ENCODE results near the gene CNNM3.

The CNNM3 gene

DNA sequence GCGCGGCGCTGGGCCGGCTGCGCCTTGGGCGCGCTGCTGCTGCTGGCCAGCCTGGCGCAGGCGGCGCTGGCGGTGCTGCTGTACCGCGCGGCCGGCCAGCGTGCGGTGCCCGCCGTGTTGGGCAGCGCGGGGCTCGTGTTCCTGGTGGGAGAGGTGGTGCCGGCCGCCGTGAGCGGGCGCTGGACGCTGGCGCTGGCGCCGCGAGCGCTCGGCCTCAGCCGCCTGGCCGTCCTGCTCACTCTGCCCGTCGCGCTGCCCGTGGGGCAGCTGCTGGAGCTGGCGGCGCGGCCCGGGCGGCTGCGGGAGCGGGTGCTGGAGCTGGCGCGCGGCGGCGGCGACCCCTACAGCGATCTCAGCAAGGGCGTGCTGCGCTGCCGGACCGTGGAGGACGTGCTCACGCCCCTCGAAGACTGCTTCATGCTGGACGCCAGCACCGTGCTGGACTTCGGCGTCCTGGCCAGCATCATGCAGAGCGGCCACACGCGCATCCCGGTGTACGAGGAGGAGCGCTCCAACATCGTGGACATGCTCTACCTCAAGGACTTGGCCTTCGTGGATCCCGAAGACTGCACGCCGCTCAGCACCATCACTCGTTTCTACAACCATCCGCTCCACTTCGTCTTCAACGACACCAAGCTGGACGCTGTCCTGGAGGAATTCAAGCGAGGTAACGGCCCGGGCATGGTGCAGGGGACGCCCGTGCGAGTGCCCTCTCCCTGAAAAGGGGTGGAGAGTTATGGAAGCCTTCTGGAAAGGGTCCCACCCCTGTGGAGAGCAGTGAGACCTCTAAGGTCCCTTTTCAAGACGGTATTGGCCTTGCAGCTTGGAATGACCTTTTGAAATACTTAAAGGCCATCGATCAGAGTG lies 1.0 kb downstream of the CNNM3 start:
- DNase-seq (ENCODE audit: low read depth in 2 of 2): no peak

GRCh38 chr2:96817882-96818281 lies 1.8 kb downstream of the CNNM3 start:
- DNase-seq (ENCODE audit: low read depth in 2 of 2): no peak

GRCh38 chr2:96819128-96819875 lies 3.2 kb downstream of the CNNM3 start:
- no peak for DNase-seq (ENCODE audit: low read depth in 2 of 2)

- no peak for DNase-seq (ENCODE audit: low read depth in 2 of 2)
Observed at GRCh38 chr2:96819876-96820511, 3.9 kb downstream of the CNNM3 start.

GRCh38 chr2:96821113-96821675 lies 5.1 kb downstream of the CNNM3 start:
- DNase-seq (ENCODE audit: low read depth in 2 of 2): no peak

DNA sequence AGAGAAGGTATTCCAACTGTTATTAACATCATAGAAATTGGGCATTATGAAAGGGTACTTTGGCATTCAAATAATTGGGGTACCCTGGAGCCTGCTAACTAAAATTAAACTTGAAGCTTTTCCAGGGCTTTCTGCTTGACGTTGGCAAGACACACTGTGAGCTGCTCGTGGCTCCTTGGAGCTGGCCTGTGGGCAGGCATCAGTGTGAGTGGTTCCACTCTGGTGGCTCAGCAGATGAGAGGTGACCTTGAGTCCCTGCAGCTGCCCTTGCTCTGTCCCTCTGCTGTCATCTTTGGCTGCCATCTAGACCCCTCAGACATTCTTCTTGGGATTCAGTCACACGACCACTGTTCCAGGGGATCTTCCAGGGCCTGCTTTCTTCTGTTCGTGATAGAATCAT lies 6.7 kb downstream of the CNNM3 start:
- DNase-seq (ENCODE audit: low read depth in 2 of 2): no peak

DNA sequence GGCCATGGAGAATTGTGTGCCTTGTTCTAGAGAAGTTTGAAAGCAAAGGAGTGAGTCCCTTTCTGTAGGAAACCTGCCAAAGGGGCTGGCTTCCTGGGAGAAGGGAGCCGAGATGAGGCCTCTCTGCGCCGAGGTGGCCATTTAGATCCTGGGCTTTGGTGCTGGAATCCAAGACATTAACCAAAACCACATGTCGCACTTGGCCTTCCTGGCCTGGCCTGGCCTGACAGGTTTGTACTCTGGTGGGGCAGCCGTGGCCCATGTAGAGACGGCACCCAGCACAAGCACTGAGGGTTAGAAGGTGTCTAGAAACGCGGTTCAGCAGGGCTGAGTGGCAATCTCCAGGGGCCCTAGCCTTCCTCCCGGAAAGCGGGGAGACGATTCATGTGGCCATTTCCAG lies 7.1 kb downstream of the CNNM3 start:
- DNase-seq (ENCODE audit: low read depth in 2 of 2): no peak

- DNase-seq (ENCODE audit: low read depth in 2 of 2): no peak
Observed at GRCh38 chr2:96824079-96824870, 8.2 kb downstream of the CNNM3 start.

- DNase-seq (ENCODE audit: low read depth in 2 of 2): no peak
Observed at GRCh38 chr2:96825057-96825456, 9.0 kb downstream of the CNNM3 start.

- DNase-seq (ENCODE audit: low read depth in 2 of 2): no peak
Observed at GRCh38 chr2:96826546-96827278, 10.6 kb downstream of the CNNM3 start.

DNA sequence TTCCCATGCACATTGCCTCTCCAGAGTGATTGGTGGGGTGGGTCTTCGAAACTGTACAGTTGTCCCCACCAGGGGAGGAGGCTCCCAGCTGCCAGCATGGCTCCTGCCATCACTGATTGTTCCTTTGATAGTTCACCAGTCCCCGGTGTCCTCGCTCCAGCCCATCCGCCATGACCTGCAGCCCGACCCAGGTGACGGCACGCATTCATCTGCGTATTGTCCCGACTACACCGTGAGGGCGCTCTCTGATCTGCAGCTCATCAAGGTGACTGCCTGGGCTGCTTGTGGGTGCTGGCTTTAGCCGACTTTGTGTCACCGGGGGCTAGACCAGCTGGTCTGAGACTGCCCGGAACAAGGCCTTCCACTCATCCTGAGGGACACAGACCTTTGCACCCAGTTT lies 12.4 kb downstream of the CNNM3 start:
- DNase-seq (ENCODE audit: low read depth in 2 of 2): no peak

DNA sequence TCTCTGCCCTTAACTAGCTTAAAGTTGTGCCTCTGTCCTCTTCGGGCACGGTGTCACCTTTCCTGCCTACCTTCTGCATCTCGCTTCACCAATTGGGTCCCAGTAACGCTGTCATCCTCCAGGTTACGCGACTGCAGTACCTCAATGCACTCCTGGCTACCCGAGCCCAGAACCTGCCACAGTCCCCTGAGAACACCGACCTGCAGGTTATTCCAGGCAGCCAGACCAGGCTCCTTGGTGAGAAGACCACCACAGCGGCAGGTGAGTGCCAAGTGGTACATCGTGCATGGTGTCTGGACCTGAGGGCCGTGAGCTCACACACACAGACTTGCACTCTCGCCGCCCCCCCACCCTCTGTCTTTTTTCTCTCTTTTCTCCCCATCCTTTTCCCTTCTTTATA lies 12.8 kb downstream of the CNNM3 start:
- DNase-seq (ENCODE audit: low read depth in 2 of 2): no peak

DNA sequence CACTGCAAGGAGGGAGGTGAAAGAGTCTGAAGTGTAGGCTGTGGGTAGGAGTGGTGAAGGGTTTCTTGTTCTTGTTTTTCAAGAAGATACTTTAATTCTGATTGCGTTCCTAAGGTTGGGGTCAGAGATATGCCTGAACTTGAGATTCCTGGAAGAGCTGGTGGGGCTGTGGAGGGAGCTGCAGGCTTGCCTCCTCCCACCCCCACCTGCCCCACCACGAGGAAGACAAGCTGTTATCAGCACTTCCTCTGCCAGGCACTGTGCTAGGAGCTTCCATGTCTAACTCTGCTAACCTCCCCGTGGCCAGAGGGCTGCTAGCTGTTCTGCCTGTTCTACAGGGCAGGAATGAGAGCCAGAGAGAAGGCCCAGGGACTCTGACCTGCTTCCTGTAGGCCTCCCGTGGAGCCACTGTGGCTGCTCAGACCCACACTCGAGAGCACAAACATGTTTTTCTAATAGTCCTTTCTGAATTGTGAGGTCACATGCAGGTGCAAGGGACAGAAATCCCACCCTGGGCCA lies 14.0 kb downstream of the CNNM3 start:
- no peak for DNase-seq (ENCODE audit: low read depth in 2 of 2)

DNA sequence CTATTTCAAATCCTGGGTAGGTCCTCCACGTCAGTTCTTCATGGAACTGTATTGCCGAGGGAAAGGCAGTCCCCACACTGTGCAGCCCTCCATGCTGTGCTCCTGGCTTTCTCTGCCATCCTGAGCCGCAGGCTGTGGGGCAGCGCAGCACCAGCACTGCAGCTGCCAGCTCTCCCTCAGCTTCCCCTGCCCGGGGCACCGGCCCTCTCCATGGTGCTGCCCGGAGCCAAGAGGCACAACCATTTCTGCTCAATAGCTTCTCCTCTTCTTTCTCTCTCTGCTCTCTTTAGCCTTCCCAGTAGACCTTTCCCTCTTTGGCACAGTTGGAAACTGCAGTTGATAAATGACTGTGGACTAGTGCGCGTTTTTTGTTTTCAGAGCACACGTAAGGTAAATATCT lies 15.6 kb downstream of the CNNM3 start:
- no peak for DNase-seq (ENCODE audit: low read depth in 2 of 2)

DNA sequence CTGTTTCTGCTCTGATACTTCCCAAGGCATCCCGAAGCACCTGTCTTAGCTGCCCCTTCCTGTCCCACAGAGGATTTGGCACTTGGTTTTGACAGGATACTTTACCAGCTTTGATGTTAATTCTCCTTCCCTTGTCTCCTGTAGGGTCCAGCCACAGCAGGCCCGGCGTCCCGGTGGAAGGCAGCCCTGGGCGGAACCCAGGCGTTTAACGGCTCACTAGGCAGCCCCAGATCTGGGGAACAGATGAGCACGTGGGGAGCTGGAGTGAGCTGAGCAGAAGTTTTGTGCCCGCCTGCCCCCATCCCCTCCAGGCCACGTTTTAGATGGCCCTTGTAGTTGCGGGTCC lies 16.3 kb downstream of the CNNM3 start:
- DNase-seq (ENCODE audit: low read depth in 2 of 2): no peak

DNA sequence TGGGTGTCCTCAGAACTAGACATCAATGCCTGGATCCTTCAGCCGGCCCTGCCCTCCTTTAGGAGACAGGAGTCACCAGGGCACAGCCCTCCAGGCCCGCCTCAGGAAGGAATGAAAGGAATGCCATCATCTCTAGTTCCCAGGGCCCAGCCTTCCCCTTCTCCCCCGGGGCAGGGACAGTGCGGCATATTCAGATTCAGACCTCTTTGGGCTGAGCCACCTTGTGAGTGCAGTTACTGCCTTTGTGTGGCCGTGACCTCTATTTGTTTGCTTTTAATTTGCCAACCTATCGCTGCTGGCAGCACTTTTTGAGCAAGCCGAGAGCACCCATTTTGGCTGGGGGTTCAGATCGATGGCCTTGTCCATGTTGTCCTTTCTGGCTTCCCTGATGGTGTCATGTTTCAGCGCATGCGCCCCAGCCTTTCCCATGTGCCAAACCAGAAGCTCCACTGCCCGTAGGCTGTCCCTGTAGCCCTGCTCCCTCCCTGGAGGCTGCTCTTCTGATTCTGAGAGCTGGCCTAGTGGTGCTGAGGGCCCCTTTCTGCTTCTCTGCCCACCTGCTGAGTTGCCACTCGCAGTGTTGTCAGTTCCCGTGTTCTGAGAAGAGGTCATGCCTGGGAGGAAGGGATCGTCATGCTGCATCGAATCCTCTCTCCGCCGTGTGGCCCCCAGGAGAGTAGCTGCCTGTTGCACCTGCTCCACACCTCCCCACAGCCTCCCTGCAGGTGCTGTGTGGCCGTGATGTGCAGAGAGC lies 16.9 kb downstream of the CNNM3 start:
- no peak for DNase-seq (ENCODE audit: low read depth in 2 of 2)

DNA sequence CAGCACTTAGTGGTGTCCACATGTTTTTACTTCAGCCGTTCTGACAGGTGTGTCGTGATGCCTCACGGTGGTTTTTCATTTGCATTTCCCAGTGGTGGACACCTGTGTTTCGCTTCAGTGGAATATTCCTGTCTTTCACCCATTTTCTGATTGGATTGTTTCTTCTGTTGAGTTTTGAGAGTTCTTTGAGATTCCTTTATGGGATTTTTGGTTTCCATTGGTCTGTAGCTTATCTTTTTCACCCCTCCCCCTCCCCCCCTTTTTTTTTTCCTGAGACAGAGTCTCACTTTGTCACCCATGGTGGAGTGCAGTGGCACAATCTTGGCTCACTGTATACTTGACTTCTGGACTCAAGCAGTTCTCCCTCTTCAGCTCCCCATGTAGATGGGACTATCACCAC lies 19.8 kb downstream of the CNNM3 start:
- DNase-seq (ENCODE audit: low read depth in 2 of 2): no peak

DNA sequence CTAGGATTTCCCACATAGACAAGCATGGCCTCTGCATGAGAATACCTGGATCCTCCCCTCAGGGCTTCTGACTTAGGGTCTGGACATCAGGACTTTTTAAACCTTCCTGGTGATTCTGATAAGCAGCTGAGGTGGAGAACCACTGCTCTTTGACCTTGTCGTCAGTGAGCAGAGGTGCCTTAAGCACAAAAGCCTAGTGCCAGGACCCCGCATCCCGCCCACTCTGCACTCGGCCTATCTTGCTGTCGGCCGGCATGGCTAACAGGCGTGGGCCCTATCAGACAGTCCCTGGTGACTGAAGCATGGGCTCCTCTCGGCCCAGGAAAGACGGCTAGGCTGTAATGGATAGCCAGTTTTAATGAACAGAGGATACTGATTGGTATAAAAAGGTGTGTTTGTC lies 21.5 kb downstream of the CNNM3 start:
- no peak for DNase-seq (ENCODE audit: low read depth in 2 of 2)

DNA sequence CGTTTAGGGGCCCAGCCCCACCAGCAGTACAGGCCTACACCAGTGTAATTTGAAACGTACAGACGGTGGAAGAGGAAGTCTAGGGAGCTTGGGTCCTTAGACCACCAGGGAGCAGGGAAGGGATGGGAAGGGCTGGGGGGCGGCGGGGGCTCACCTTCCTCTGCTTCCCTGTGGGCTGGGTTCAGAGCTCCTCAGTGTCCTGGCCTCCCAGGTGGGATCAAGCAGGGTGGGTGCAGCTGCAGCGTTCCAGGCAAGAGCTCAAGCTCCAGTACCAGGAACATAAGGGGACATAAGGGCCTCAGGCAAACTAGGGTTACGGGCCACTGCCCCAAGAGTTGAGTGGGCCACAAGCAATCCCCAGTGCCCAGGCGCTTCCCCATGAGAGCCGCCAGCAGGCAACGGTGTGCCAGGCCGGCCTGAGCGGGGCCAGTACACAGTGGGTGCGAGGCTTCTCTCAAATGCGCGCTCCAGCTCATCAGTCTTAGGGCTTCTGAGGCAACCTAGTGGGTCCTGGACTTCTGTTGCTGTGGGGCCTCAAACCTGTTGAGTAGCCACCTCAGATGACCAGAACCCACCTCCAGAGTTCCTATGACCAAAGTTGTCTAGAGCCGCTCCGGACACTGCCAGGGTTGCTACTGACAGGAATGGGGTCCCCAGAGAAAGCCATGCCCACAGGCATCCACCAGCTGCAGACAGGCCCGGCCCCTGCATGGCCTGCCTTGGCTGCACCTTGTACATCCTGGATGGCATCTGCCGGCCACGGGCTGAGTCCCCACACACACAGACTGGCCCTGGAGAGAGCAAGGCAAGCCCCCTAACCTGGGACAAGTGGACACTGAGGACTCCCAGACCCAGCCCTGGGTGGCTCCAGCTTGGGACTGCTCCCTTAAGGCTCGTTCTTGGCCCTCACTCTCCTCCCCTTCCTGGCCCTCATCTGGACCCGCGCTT lies 22.6 kb downstream of the CNNM3 start:
- DNase-seq (ENCODE audit: low read depth in 2 of 2): no peak

Measured in activated CD8-positive, alpha-beta memory T cell treated with anti-CD3 and anti-CD28 coated beads for 4 hours (primary cell).